Effector memory CD4-positive, alpha-beta T cell (primary cell): Measurements from ENCODE around the gene GPR183.

Source experiments
- DNase-seq, 3 donors: peaks; one replicate each; pipeline ENCODE4 v3.0.0-alpha.2; 2020
- H3K27ac ChIP-seq: 2 replicates; pipeline ENCODE4 v1.7.0; 2013; ENCODE audit warnings: mild to moderate bottlenecking, low read length, moderate library complexity; ENCODE audit not compliant: insufficient read depth, poor library complexity, severe bottlenecking
- H3K27me3 ChIP-seq: replicated peaks from 2 replicates; pipeline ENCODE4 v1.7.0; 2013; ENCODE audit warnings: mild to moderate bottlenecking, low read length; ENCODE audit not compliant: insufficient read depth, control insufficient read depth, poor library complexity, severe bottlenecking
- H3K36me3 ChIP-seq: 2 replicates; pipeline ENCODE4 v1.7.0; 2013; ENCODE audit warnings: mild to moderate bottlenecking, low read length, moderate library complexity; ENCODE audit not compliant: control insufficient read depth, insufficient read depth
- H3K4me1 ChIP-seq: 2 replicates; pipeline ENCODE4 v1.7.0; 2013; ENCODE audit warnings: low read length, mild to moderate bottlenecking; ENCODE audit not compliant: control insufficient read depth, insufficient read depth, poor library complexity, severe bottlenecking
- H3K4me3 ChIP-seq: 2 replicates; pipeline ENCODE4 v1.7.0; 2013; ENCODE audit warnings: low read length, low read depth, mild to moderate bottlenecking; ENCODE audit not compliant: insufficient read depth, poor library complexity, severe bottlenecking
- H3K9me3 ChIP-seq: 2 replicates; pipeline ENCODE4 v1.7.0; 2013; ENCODE audit warnings: mild to moderate bottlenecking, low read length, moderate library complexity; ENCODE audit not compliant: control insufficient read depth

The GPR183 gene

DNA sequence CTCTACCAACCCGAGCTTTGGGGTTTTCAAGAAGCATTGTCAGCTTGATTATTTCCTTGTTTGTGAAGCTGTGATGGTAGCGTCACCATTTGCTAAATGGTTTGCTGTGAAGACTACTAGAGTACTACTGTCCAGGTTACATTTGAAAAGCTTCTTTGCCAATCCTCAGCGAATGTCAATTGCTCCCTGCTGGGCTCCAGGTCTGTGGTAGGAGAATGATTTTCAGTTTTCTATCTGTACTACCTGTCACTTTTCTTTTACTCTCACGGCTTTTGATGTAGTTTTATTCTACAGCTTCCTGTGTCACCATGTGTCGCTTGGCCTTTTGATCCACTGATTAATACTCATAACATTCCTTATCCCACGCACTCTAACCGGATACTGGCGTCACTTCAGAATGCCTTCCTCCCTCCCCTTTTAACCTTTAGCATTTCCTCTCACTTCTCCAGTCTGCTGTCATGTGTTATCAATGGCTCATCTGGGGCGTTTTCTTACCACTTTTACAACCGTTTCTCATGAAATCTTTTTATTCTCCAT lies 7.5 kb upstream of the GPR183 start:
- peak; percentile 30 to 55 (median 50) for DNase-seq
- Histone ChIP-seq H3K4me3 (peak overlapping the region; percentile 28), H3K36me3 (peaks cover 6% of the 10 kb centered on the region), H3K9me3 (no peaks in the 10 kb centered on the region), H3K27ac (peak overlapping the region; percentile 91), H3K27me3 (no peaks in the 10 kb centered on the region), H3K4me1 (peaks cover 64% of the 10 kb centered on the region)

DNA sequence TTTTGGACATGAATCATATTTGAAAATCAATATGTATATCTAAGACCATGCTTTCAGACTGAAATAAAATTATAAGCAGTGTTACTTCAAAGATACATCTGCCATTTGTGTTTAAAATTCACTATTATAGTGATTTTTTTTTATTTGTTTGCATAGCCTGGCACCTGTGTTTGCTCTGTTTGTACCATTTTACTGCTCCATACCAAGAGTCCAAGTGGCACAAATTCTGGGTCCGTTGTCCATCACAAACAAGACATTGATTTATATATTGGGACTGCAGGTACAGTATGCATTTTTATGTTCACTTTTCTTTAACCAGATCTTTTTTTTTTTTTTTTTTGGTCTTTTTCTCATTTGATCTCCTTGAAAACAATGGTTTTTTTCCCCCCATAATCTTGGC lies 6.7 kb upstream of the GPR183 start:
- Histone ChIP-seq H3K36me3 (no peaks in the 10 kb centered on the region), H3K4me3 (peak overlapping the region; percentile 10), H3K9me3 (no peaks in the 10 kb centered on the region), H3K4me1 (peaks cover 71% of the 10 kb centered on the region), H3K27ac (peak overlapping the region; percentile 91), H3K27me3 (no peaks in the 10 kb centered on the region)
- DNase-seq = no peak

DNA sequence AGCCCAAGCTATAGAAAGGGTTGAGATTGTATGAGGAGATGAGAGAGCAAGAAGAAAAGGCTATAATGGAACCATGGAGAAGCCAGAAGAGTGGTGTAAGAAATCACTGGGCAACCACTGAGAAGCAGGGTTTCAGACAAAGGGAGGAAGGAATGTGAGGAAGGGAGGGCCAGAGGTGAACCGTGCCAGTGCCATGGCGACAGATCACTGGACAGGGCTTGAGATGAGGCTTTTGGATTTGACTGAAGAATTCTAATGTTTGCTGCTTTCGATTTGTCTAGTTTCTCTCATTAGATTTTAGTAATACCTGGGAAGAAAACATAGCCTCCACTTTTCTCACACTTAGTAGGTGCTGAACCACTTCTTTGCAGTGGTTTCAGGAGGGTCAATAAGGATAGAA lies 6.3 kb upstream of the GPR183 start:
- H3K36me3 ChIP-seq = no peaks in the 10 kb centered on the region
- DNase-seq = no peak
- peaks cover 73% of the 10 kb centered on the region for H3K4me1 ChIP-seq
- H3K27me3 ChIP-seq = no peaks in the 10 kb centered on the region
- H3K27ac ChIP-seq = peak overlapping the region; percentile 91
- no peak overlapping the region for H3K4me3 ChIP-seq
- H3K9me3 ChIP-seq = no peaks in the 10 kb centered on the region

DNA sequence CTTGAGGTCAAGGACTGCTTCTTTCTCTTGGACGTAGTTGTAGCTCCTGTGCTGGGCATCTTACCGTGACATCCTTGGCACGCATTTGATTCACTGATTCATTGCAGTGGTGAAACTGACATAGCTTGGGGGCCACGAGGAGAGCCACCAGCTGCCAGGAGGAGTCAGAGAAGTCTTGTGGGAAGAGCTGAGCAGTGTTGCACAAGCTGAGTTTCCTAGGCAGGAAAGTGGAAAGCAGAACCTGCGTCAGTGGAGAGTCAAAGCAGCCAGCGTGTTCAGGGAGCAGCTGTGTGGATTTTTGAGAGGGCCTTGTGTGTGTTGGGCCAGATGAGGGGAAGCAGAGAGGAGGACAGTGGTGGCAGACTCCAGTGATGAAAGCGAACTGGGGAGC lies 5.3 kb upstream of the GPR183 start:
- Histone ChIP-seq H3K9me3 (no peaks in the 10 kb centered on the region), H3K27ac (peak overlapping the region; percentile 49), H3K4me3 (no peak overlapping the region), H3K36me3 (no peaks in the 10 kb centered on the region), H3K27me3 (no peaks in the 10 kb centered on the region), H3K4me1 (peaks cover 83% of the 10 kb centered on the region)
- no peak for DNase-seq

DNA sequence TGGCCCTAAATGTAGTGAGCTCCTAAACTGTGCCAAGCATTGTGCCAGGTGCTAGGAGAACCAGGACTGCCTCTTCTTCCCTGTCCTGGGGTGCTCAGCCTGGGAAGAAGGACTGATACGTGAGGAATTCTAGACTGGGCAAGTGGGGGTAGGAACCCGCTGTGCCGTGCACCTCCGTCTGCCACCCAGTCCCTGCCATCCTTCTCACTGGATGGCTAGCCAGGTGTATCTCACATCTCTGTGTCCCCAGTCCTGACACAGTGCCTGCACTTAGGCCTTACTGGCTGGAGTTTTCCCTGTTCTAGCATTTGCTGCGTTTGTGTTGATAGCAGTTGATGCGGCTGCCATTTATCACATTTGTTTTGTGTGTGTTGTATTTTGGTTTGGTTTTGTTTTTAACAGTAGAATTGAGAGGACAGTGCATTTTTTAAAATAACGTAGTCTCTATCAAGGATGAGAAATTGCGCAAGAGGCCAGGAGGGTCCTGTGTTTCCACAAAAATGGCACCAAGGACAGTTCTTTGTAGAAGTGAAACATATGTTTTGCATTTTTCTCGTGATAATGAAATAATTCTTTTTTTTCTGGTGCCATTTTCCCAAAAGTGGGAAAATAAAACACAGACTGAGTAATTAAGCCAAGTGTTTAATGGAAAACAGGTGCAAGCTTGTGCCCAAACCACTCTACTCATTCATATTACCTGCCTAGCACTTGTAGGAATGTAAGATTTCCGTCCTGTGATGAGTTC lies 4.7 kb upstream of the GPR183 start:
- Histone ChIP-seq H3K36me3 (no peaks in the 10 kb centered on the region), H3K4me3 (no peak overlapping the region), H3K4me1 (peaks cover 79% of the 10 kb centered on the region), H3K27me3 (no peaks in the 10 kb centered on the region), H3K27ac (peak overlapping the region; percentile 51), H3K9me3 (no peaks in the 10 kb centered on the region)
- DNase-seq = no peak

DNA sequence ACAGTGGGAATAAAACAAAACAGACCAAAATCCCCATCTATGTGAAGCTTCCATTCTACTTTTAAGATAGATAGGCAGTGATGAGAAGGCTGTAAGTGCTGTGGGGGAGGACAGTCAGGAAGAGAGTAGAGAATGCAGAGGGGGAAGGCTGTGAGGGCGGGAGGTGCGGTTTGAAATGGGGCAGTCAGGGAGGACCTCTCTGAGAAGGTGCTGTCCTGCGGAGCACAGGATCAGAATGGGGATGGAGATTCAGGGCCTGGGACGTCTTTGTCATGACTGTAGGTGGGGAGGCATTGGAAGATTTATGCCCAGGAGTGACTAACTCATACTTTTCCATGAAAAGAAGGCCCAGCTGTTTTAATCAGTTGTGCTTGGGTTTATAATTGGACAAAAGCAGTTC lies 3.9 kb upstream of the GPR183 start:
- Histone ChIP-seq H3K4me1 (peaks cover 71% of the 10 kb centered on the region), H3K27me3 (no peaks in the 10 kb centered on the region), H3K36me3 (peaks cover 3% of the 10 kb centered on the region), H3K27ac (peak overlapping the region; percentile 51), H3K9me3 (no peaks in the 10 kb centered on the region), H3K4me3 (no peak overlapping the region)
- no peak for DNase-seq

DNA sequence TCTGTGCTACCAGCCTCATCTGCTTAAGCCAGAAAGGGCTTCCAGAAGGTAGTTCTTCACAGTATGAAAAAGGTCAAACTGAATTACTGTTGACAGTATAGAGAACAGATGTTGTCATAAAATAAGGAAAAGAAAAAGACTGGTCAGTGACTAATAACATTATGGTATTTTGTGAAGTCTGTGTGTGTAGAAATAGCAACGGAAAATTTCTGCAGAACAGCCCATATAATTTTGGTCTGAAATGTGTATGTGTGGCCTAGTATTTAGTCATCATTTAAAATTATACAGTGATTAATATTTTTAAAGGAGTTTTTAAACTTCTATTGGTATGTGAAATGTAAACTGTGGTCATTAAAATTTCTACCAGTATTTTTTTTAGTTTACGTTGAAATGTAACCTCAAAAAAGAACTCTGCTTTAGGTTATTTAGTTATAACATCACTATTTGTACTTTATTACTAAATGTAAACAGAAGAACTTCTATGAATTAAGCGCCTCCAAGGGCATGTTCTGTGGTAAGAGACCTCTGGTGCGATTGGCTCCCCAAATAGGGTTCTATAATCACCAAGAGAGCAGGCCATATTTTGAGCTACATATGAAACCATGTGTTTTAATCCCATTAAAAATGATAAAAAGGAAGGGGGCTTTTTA lies 3.3 kb upstream of the GPR183 start:
- Histone ChIP-seq H3K4me1 (peaks cover 65% of the 10 kb centered on the region), H3K36me3 (peaks cover 5% of the 10 kb centered on the region), H3K4me3 (no peak overlapping the region), H3K27ac (peak overlapping the region; percentile 51), H3K9me3 (no peaks in the 10 kb centered on the region), H3K27me3 (no peaks in the 10 kb centered on the region)
- DNase-seq = no peak

DNA sequence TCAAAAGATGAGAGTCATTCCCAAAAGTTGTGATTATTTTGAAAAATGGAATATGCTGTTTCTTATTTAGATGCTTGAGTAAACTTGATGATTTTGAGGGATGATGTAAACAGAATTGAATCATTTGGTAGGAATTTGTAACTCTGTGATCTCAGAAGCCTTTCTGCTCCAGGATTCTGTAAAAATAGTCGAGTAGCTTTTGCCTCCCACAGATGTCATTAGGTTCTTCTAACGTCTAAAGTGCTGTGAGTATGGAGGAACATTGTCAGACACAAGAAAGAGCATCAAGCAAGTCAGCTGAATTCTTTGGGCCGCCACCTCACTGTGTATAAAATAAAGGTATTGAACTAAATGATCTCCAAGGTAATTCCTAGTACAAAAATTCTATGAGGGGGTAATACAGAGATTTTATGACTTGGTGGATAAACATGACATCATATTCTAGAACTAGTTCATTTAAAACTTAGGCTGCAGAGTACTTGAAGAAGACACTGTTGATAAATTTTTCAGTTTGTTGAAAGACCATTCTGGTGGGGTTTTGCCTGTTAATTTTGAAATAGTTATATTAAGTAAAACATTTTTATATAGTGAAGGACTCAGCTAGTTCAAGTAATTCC lies 1.4 kb upstream of the GPR183 start:
- Histone ChIP-seq H3K27ac (peak overlapping the region; percentile 89), H3K9me3 (no peaks in the 10 kb centered on the region), H3K27me3 (no peaks in the 10 kb centered on the region), H3K4me1 (peaks cover 53% of the 10 kb centered on the region), H3K36me3 (peaks cover 12% of the 10 kb centered on the region), H3K4me3 (no peak overlapping the region)
- no peak for DNase-seq

DNA sequence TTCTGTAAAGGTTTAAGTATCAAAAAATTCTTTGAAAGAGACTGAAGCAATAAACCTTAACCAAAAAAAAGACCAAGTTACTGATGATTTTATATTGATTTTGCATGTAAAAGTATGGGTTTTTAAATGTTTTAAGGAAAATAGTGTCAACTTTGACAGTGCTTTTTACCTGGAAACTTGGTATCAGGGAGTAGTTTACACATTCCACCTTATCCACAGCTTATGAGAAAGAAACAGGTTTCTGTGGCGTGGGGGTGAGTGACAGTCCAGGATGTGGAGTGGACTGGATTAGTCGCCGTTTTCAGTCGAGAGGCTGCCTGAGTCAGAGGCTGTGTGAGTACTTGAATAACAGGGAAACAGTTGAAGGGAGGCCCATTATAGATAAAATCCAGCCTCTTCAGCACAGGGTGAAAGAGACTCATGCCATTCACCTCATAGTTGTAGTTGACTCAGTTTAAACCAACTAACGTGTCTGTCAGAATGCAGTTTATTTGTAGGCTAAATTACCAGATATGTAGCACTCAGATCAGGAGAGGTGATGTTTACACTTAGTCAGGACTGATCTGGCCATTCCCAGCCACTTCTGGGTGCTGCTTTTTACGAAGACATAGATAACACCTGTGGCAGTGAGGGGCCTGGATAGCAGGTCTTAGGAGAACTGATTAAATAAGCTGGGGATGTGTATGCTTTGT lies 595 bp upstream of the GPR183 start:
- Histone ChIP-seq H3K9me3 (no peaks in the 10 kb centered on the region), H3K27me3 (no peaks in the 10 kb centered on the region), H3K36me3 (peaks cover 20% of the 10 kb centered on the region), H3K4me1 (peaks cover 54% of the 10 kb centered on the region), H3K27ac (peak overlapping the region; percentile 89), H3K4me3 (peak overlapping the region; percentile 85)
- peak in 2 of 3 donors; percentile 39 to 50 for DNase-seq
